Measurements from ENCODE around the gene FOXF1.

FOXF1 gene

DNA sequence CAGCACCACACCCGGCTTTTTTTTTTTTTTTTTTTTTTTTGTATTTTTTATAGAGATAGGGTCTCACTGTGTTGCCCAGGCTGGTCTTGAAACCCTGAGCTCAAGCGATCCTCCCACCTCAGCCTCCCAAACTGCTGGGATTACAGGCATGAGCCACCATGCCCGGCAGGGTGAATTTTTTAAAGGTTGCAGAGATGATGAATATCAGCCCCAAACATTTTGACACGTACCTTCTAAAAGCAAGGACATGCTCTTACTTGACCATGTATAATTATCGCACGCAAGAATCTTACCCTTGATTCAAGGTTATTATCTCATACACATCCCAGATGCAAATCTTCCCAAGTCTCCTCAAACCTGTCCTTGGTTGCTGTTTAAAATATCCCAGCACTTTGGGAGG is 52.0 kb downstream of the FOXF1 start:
- no peak overlapping the region for H3K9ac ChIP-seq
- TF ChIP-seq CTCF (IDR thresholded peaks at IDR 0.05), result no peak
- no peaks in the 10 kb centered on the region for H3K79me2 ChIP-seq
- no peak overlapping the region for H3K4me2 ChIP-seq (ENCODE audit: low read length)
- no peak overlapping the region for H2AFZ ChIP-seq
- H3K27ac ChIP-seq, result no peak overlapping the region
- H3K9me3 ChIP-seq (ENCODE audit: control insufficient read depth, low read length), result no peaks in the 10 kb centered on the region
- H3K36me3 ChIP-seq (ENCODE audit: control insufficient read depth, insufficient read depth, low read length), result no peaks in the 10 kb centered on the region
- H3K4me3 ChIP-seq (ENCODE audit: low read depth, low read length), result no peak overlapping the region
- peaks cover 13% of the 10 kb centered on the region for H3K27me3 ChIP-seq (ENCODE audit: control insufficient read depth, insufficient read depth, low read length)
- peaks cover 5% of the 10 kb centered on the region for H3K4me1 ChIP-seq

DNA sequence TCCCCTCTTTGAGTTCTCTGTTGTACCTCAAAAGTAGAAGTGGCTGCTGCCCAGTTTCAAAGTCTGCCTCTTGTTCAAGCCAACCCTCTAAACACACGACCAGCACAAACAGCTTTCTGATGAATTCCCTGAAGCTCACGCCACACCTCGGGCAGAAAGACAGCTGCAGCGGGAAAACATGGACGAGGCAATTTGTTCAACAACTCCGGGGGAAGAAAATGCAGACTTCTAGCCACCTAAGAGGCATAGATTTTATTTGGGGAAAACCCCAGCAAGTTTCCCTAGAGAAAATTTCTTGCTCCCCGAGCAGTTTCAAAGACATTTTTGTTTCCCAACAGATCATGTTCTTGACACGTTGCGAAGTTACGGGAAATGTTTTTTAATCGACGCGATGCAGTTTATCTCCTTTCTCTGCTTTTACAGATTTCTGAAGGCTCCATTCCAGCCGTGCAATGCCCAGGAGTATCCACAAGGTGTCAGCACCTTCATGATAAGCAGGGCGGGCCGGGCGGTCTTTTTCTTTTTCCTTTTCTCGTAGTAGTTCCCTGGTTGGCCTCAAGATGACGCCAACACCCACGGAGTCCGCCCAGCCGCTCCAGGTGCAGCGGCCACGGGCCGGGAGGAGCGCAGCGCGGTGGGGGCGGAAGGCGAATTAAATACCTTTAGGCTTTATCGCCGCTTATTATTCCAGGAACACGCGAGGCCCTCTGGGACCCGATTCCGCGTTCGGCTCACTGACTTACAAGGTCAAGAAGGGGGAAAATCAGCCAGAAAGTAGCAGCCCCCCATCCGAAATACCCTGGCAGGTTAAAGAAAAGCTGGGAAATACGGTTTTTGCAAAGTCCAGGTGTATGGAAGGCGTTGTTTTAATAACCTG is 53.4 kb downstream of the FOXF1 start:
- Histone ChIP-seq H3K27me3 (ENCODE audit: control insufficient read depth, insufficient read depth, low read length) (peaks cover 13% of the 10 kb centered on the region), H3K9ac (no peak overlapping the region), H3K4me3 (ENCODE audit: low read depth, low read length) (peak overlapping the region; percentile 29)

More for the DNA sequence above, 53.4 kb downstream of the FOXF1 start:
- H3K27ac ChIP-seq, result no peak overlapping the region
- no peaks in the 10 kb centered on the region for H3K79me2 ChIP-seq
- H2AFZ ChIP-seq, result peak overlapping the region; percentile 57
- H3K36me3 ChIP-seq (ENCODE audit: control insufficient read depth, insufficient read depth, low read length), result no peaks in the 10 kb centered on the region
- TF ChIP-seq CTCF (IDR thresholded peaks at IDR 0.05), result peak; percentile 100
- no peaks in the 10 kb centered on the region for H3K9me3 ChIP-seq (ENCODE audit: control insufficient read depth, low read length)
- H3K4me1 ChIP-seq, result peaks cover 5% of the 10 kb centered on the region
- peak overlapping the region; percentile 52 for H3K4me2 ChIP-seq (ENCODE audit: low read length)

All from parathyroid adenoma (tissue), 2 donors.